ENCODE data around the gene VPS33A. TPM values are rescaled to one million over a fixed set of nuclear protein-coding genes. Genes with fewer than 3 reads are reported as not detected.
"Not testable (repeated sequence)": the region's sequence is repeated elsewhere in the genome, so short reads cannot be mapped to it uniquely, and the experiment has no call there.

The VPS33A gene
- polyA plus RNA-seq, 12 donors, result 10.9 to 27.8 (median 14.1) TPM; not detected in 1

GRCh38 chr12:122260735-122261134 is 5.6 kb downstream of the VPS33A start:
- DNase-seq, result not testable (repeated sequence)

- DNase-seq, result not testable (repeated sequence)
Measured at GRCh38 chr12:122258939-122259338, 7.4 kb downstream of the VPS33A start.

GRCh38 chr12:122258462-122258861 is 7.8 kb downstream of the VPS33A start:
- not testable (repeated sequence) for DNase-seq

GRCh38 chr12:122250536-122250935 is 15.8 kb downstream of the VPS33A start:
- no peak for DNase-seq

GRCh38 chr12:122250047-122250446 is 16.2 kb downstream of the VPS33A start:
- no peak for DNase-seq

GRCh38 chr12:122245553-122245952 is 20.7 kb downstream of the VPS33A start:
- no peak for DNase-seq

- no peak for DNase-seq
Measured at GRCh38 chr12:122244565-122245371, 21.5 kb downstream of the VPS33A start.

GRCh38 chr12:122243965-122244364 is 22.3 kb downstream of the VPS33A start:
- no peak for DNase-seq

- no peak for DNase-seq
Measured at GRCh38 chr12:122238861-122239260, 27.4 kb downstream of the VPS33A start.

GRCh38 chr12:122235741-122236140 is 30.6 kb downstream of the VPS33A start:
- no peak for DNase-seq

GRCh38 chr12:122232691-122233090 is 33.6 kb downstream of the VPS33A start:
- DNase-seq, result no peak

- DNase-seq, result no peak
Measured at GRCh38 chr12:122230798-122231197, 35.5 kb downstream of the VPS33A start.

- no peak for DNase-seq
Measured at GRCh38 chr12:122228092-122228491, 38.2 kb downstream of the VPS33A start.

GRCh38 chr12:122227341-122227740 is 39.0 kb downstream of the VPS33A start:
- DNase-seq, result no peak

GRCh38 chr12:122226366-122227125 is 39.7 kb downstream of the VPS33A start:
- no peak for DNase-seq

- peak; percentile 99 for DNase-seq
Measured at GRCh38 chr12:122225683-122226365, 40.5 kb downstream of the VPS33A start, which contains the start of gene DIABLO. Gene DIABLO (minus strand): TSS chr12:122226052. CDS start chr12:122226014, 38 bp downstream.

GRCh38 chr12:122216445-122216844 is 49.8 kb downstream of the VPS33A start:
- DNase-seq, result no peak

- DNase-seq, result no peak
Measured at GRCh38 chr12:122215771-122216170, 50.5 kb downstream of the VPS33A start.

GRCh38 chr12:122208073-122208820 is 58.0 kb downstream of the VPS33A start:
- no peak for DNase-seq

GRCh38 chr12:122207391-122207790 is 58.9 kb downstream of the VPS33A start:
- DNase-seq, result no peak

- no peak for DNase-seq
Measured at GRCh38 chr12:122206976-122207375, 59.3 kb downstream of the VPS33A start.

Data from muscle of arm (tissue), 12 donors.